Ovary (tissue), 9 donors: ENCODE data around the gene PRR35. TPM values are rescaled to one million over a fixed set of nuclear protein-coding genes. Genes with fewer than 3 reads are reported as not detected.

Experiments
- DNase-seq, 5 donors: peaks; one replicate each; pipeline ENCODE4 v3.0.0-alpha.2; 2019 to 2020
- H3K27ac ChIP-seq, 2 donors: fragments of 200-600 bp; one replicate each; pipeline versions ENCODE4 v1.5.1 to v1.8.0; 2019 to 2022
- H3K27me3 ChIP-seq: fragments of 200-600 bp; one replicate; pipeline ENCODE4 v1.8.0; 2022
- H3K36me3 ChIP-seq: fragments of 200-600 bp; sonication (generic); one replicate; pipeline ENCODE4 v1.5.1; 2019
- H3K4me1 ChIP-seq: one replicate; pipeline ENCODE4 v1.8.1; 2013; ENCODE audit warnings: mild to moderate bottlenecking, moderate library complexity; ENCODE audit not compliant: insufficient read depth
- H3K4me3 ChIP-seq: fragments of 200-600 bp; sonication (generic); one replicate; pipeline ENCODE4 v1.5.1; 2017
- H3K9me3 ChIP-seq, 2 donors: fragments of 200-600 bp in 1 of 2; sonication (generic) in 1 of 2; one replicate each; pipeline versions ENCODE4 v1.5.1 to v1.8.1; 2013 to 2019; ENCODE audit warnings: mild to moderate bottlenecking in 1 of 2, moderate library complexity in 1 of 2
- EP300 ChIP-seq: sonication (generic); formaldehyde crosslinking; IDR thresholded peaks from one replicate; pipeline ENCODE4 v1.6.1; 2017; ENCODE audit warnings: antibody characterized with exemption
- POLR2A ChIP-seq: fragments of 450-650 bp; IDR thresholded peaks from one replicate; pipeline ENCODE4 v1.6.1; 2017; ENCODE audit warnings: antibody characterized with exemption, mild to moderate bottlenecking, moderate library complexity
- WGBS, 3 donors: extraction: QIAGEN DNeasy Blood & Tissue Kit in 1 of 3; methylation state at CpG; one replicate each; pipeline versions ENCODE4 v1.1.5 to v1.1.7; 2013 to 2017; 5-methylcytosine and 5-hydroxymethylcytosine counted together
- intact Hi-C, 4 donors: fragments of 100-400 bp; cut with DNase I; formaldehyde crosslinking; loops; one replicate each; pipeline versions ENCODE4 v1.11.0 to v1.15.1; 2022 to 2023
- polyA plus RNA-seq, 2 donors: library from polyadenylated mRNA; stranded (reverse); fragments of 200-250 nt in 1 of 2; fragments of 350-450 nt in 1 of 2; fragmentation: Illumina TruSeq in 1 of 2; extraction: RNeasy Lipid Tissue Mini Kit (QIAGEN cat#74804) in 1 of 2; gene quantifications; one replicate each; pipeline ENCODE4 v1.2.3, GENCODE V29; 2013 to 2014
- total RNA-seq, 7 donors: library from RNA; depleted of rRNA in 2 of 7; stranded (reverse); fragments of >200 nt in 2 of 7; fragmentation: NEBNext Ultra II Directional in 3 of 7; extraction: Animal tissue kit (Norgen Biotek cat#: 25700) in 3 of 7; gene quantifications; one replicate each; pipeline versions ENCODE4 v1.1.0 to v1.2.4, GENCODE V29; 2016 to 2023
- TF ChIP-seq, protein P1 (sequence below), 3 donors: fragments of 450-650 bp in 2 of 3; fragments of 200-600 bp in 1 of 3; IDR thresholded peaks; one replicate each; pipeline versions ENCODE4 v1.5.1 to v1.8.0; 2016 to 2022; ENCODE audit warnings: antibody characterized with exemption in 3 of 3, mild to moderate bottlenecking in 1 of 3
- donor health status: DM: no; HTN: no; CAD: no; lungs with moderate emphysema.
- donor health status: DM: no; HTN: no; CAD: no.
- donor health status: Bipolar disorder and iron deficiency.
- donor health status: DM: yes; HTN: yes; CAD: no.
- donor health status: DM: no; HTN: no; CAD: no.
- donor health status: DM: yes; HTN: yes; CAD: no.

The PRR35 gene
- total and polyA plus RNA-seq, 9 donors: not detected

GRCh38 chr16:553601-554296 lies 6.4 kb upstream of the PRR35 start:
- Histone ChIP-seq H3K27me3 (no peaks in the 10 kb centered on the region), H3K27ac (no peak overlapping the region), H3K4me1 (no peaks in the 10 kb centered on the region), H3K9me3 (no peaks in the 10 kb centered on the region), H3K36me3 (no peaks in the 10 kb centered on the region), H3K4me3 (no peak overlapping the region)
- TF ChIP-seq, protein P1, sequence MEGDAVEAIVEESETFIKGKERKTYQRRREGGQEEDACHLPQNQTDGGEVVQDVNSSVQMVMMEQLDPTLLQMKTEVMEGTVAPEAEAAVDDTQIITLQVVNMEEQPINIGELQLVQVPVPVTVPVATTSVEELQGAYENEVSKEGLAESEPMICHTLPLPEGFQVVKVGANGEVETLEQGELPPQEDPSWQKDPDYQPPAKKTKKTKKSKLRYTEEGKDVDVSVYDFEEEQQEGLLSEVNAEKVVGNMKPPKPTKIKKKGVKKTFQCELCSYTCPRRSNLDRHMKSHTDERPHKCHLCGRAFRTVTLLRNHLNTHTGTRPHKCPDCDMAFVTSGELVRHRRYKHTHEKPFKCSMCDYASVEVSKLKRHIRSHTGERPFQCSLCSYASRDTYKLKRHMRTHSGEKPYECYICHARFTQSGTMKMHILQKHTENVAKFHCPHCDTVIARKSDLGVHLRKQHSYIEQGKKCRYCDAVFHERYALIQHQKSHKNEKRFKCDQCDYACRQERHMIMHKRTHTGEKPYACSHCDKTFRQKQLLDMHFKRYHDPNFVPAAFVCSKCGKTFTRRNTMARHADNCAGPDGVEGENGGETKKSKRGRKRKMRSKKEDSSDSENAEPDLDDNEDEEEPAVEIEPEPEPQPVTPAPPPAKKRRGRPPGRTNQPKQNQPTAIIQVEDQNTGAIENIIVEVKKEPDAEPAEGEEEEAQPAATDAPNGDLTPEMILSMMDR (IDR thresholded peaks at IDR 0.05): no peak
- TF ChIP-seq POLR2A: no peak
- TF ChIP-seq EP300: no peak
- no peak for DNase-seq
- WGBS, 3 donors: 89 to 92% (median 92%) methylated on average over 16 to 33 of the region's 33 CpGs
- intact Hi-C loops: no loop called here

- Histone ChIP-seq H3K27ac (no peak overlapping the region), H3K9me3 (no peaks in the 10 kb centered on the region), H3K4me1 (no peaks in the 10 kb centered on the region), H3K27me3 (no peaks in the 10 kb centered on the region), H3K36me3 (no peaks in the 10 kb centered on the region), H3K4me3 (no peak overlapping the region)
- intact Hi-C loops: no loop called here
- WGBS, 3 donors: 80 to 86% (median 80%) methylated on average over 11 of the region's 11 CpGs
- DNase-seq: no peak
- TF ChIP-seq, protein P1 (IDR thresholded peaks at IDR 0.05): no peak
- no peak for TF ChIP-seq EP300
- no peak for TF ChIP-seq POLR2A
Measured at GRCh38 chr16:554297-554621, 5.9 kb upstream of the PRR35 start.

DNA sequence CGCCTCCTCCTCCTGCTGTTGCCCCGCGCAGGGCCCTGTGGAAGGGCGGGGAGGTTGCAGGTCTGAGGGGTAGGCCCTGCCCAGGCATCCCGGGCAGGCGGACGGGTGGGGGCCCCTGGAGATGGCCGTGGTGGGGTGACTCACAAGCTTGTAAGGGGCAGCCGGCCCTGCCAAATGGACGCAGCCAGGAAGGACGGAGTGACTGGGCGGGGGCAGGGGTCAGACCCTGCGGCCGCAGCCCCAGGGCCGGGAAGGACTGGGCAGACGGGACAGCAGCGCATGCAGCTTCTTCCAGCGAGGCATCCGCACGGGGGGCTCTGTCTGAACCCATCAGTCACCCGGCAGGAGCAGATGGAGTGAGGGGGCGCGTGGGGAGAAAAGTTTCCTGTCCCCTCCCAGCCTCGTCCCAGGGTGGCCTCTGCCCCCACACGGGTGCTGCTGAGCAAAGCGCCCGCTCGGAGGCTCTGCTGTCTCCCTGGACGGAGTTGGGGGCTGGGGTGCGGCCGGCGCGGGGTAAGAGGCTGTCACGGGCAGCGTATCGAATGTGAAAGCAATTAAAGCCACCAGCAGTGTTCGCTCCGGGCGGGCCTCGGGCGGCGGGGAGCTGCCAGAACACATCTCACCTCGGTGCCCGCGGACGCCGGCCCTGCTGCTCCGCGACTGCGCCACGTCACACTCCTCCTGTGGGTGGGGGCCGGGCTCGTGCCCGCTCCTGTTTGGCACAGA lies 5.4 kb upstream of the PRR35 start:
- Histone ChIP-seq H3K4me3 (no peak overlapping the region), H3K4me1 (no peaks in the 10 kb centered on the region), H3K9me3 (no peaks in the 10 kb centered on the region), H3K27me3 (no peaks in the 10 kb centered on the region), H3K36me3 (no peaks in the 10 kb centered on the region), H3K27ac (no peak overlapping the region)
- no peak for TF ChIP-seq EP300
- TF ChIP-seq POLR2A: no peak
- TF ChIP-seq, protein P1 (IDR thresholded peaks at IDR 0.05): no peak
- DNase-seq: no peak
- WGBS, 3 donors: 75 to 88% (median 86%) methylated on average over 54 of the region's 54 CpGs
- intact Hi-C loops: no loop called here

DNA sequence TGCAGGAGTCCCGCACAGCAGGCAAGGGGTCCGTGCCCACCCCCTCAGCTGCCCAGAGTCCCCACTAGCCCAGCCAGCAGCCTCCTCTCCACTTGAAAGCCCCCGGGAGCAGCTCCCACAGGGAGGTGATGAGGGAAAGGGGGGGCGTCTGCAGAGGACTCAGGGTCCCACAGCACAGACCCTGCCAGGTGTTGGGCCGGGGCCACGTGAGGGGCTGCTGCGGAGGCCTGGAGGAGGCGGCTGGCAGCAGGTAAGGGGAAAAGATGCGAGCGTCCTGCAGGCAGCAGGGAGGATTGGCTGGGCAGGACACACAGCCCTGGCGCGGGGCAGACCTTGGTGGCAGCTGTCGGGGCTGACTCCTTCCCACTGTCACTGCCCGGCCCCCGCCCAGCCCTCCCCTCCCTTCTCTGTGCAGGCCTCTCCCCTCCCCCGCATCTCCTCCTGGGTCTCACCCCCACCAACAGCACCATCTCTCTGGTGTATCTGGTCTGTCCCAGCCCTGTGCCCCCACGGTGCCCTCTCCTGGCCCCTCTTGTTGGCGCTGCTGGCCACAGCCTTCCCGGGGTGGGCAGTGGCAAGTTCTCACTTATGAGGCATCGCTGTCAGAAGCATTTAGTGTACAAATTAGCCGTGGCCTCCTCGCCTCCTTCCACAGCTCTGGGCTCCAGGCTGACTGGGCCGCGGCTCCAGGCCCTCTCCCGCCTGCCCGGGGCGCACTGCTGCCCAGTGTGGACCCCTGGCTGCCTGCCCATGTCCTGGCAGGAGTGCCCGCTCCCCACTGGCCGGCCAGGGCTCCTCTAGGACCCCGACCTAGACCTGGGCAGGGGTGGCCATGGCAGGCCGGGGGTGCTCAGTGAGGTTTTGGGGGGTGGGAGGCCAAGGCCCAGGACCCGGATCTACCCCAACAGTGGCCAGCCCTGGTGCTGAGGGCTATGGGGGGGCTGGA lies 4.4 kb upstream of the PRR35 start:
- Histone ChIP-seq H3K27me3 (peaks cover under 1% of the 10 kb centered on the region), H3K4me3 (no peak overlapping the region), H3K27ac (no peak overlapping the region), H3K9me3 (no peaks in the 10 kb centered on the region), H3K36me3 (no peaks in the 10 kb centered on the region), H3K4me1 (no peaks in the 10 kb centered on the region)
- TF ChIP-seq, protein P1 (IDR thresholded peaks at IDR 0.05): no peak
- no peak for TF ChIP-seq POLR2A
- no peak for TF ChIP-seq EP300
- no peak for DNase-seq
- intact Hi-C loops: no loop called here
- WGBS, 3 donors: 71 to 82% (median 79%) methylated on average over 30 to 32 of the region's 32 CpGs
